GM23248 (cell line): ENCODE results near the gene GNAI1. TPM values are rescaled to one million over a fixed set of nuclear protein-coding genes. Genes with fewer than 3 reads are reported as not detected.

Source experiments
- DNase-seq: peaks from one replicate; pipeline ENCODE4 v3.0.0-alpha.2; 2015
- H2AFZ ChIP-seq: fragments of 200-600 bp; sonication (generic); 2 replicates; pipeline ENCODE4 v1.6.1; 2016; ENCODE audit warnings: antibody characterized with exemption
- H3F3A ChIP-seq: fragments of 200-600 bp; sonication (generic); 2 replicates; pipeline ENCODE4 v1.6.1; 2016; ENCODE audit warnings: mild to moderate bottlenecking, antibody characterized with exemption, mixed run types; ENCODE audit not compliant: insufficient read depth
- H3K27ac ChIP-seq: fragments of 200-600 bp; sonication (generic); 2 replicates; pipeline ENCODE4 v1.5.1; 2016; ENCODE audit warnings: mild to moderate bottlenecking
- H3K27me3 ChIP-seq: fragments of 200-600 bp; sonication (generic); replicated peaks from 2 replicates; pipeline ENCODE4 v1.6.1; 2016; ENCODE audit warnings: mild to moderate bottlenecking; ENCODE audit not compliant: insufficient read depth
- H3K36me3 ChIP-seq: fragments of 200-600 bp; sonication (generic); 2 replicates; pipeline ENCODE4 v1.6.1; 2016; ENCODE audit warnings: low read depth, mild to moderate bottlenecking
- H3K4me1 ChIP-seq: fragments of 200-600 bp; sonication (generic); 2 replicates; pipeline ENCODE4 v1.6.1; 2016; ENCODE audit warnings: mild to moderate bottlenecking; ENCODE audit not compliant: insufficient read depth
- H3K4me2 ChIP-seq: fragments of 200-600 bp; sonication (generic); one replicate; pipeline ENCODE4 v1.6.1; 2016; ENCODE audit warnings: mild to moderate bottlenecking; ENCODE audit not compliant: unreplicated experiment
- H3K4me3 ChIP-seq: fragments of 200-600 bp; sonication (generic); 2 replicates; pipeline ENCODE4 v1.5.1; 2016; ENCODE audit warnings: mild to moderate bottlenecking
- H3K79me2 ChIP-seq: fragments of 200-600 bp; sonication (generic); 2 replicates; pipeline ENCODE4 v1.6.1; 2016; ENCODE audit warnings: mild to moderate bottlenecking; ENCODE audit not compliant: insufficient read depth
- H3K9ac ChIP-seq: fragments of 200-600 bp; sonication (generic); 2 replicates; pipeline ENCODE4 v1.6.1; 2016; ENCODE audit warnings: mild to moderate bottlenecking
- H3K9me2 ChIP-seq: fragments of 200-600 bp; sonication (generic); 2 replicates; pipeline ENCODE4 v1.6.1; 2016; ENCODE audit warnings: mixed run types, mild to moderate bottlenecking, moderate library complexity; ENCODE audit not compliant: insufficient read depth
- H3K9me3 ChIP-seq: fragments of 200-600 bp; sonication (generic); one replicate; pipeline ENCODE4 v1.6.1; 2017; ENCODE audit warnings: low read depth
- H4K20me1 ChIP-seq: fragments of 200-600 bp; sonication (generic); 2 replicates; pipeline ENCODE4 v1.6.0; 2016; ENCODE audit not compliant: insufficient read depth
- EZH2 ChIP-seq: fragments of 200-600 bp; sonication (generic); IDR thresholded peaks from 2 replicates; pipeline ENCODE4 v1.6.1; 2018; ENCODE audit warnings: antibody characterized with exemption, mild to moderate bottlenecking; ENCODE audit not compliant: insufficient read depth, poor library complexity, severe bottlenecking
- EZH2phosphoT487 ChIP-seq: fragments of 200-600 bp; sonication (generic); IDR thresholded peaks from 2 replicates; pipeline ENCODE4 v1.6.1; 2018; ENCODE audit warnings: antibody characterized with exemption, moderate library complexity, mild to moderate bottlenecking, low read depth; ENCODE audit not compliant: insufficient read depth
- WGBS, 2 experiments: methylation state at CpG; one replicate each; pipeline ENCODE4 v1.1.6; 2015 to 2017; ENCODE audit warnings: low lambda C conversion rate in 2 of 2, low coverage in 1 of 2; ENCODE audit errors: missing lambda C conversion rate in 2 of 2; 5-methylcytosine and 5-hydroxymethylcytosine counted together
- in situ Hi-C: fragments of 300-500 bp; cut with MboI; formaldehyde crosslinking; loops from 2 replicates; pipeline ENCODE4 v1.15.0; 2020
- polyA plus RNA-seq: library from polyadenylated mRNA; unstranded; fragments of >200 nt; fragmentation: Nextera tagmentation; extraction: Ambion mirVana; gene quantifications from 2 replicates; pipeline ENCODE4 v1.2.1, GENCODE V29; 2016
- small RNA-seq: library from RNA; depleted of rRNA; stranded (forward); fragments of <200 nt; gene quantifications from one replicate; pipeline ENCODE3, GENCODE V24; 2014; ENCODE audit warnings: low read depth, low replicate concordance
- total RNA-seq: library from RNA; depleted of rRNA; stranded (reverse); fragments of >200 nt; shearing (Covaris generic); gene quantifications from 2 replicates; pipeline ENCODE4 v1.2.3, GENCODE V29; 2014

GNAI1 gene
- total and polyA plus RNA-seq, 2 experiments from 2014 or later: 35.3 to 47.0 TPM

DNA sequence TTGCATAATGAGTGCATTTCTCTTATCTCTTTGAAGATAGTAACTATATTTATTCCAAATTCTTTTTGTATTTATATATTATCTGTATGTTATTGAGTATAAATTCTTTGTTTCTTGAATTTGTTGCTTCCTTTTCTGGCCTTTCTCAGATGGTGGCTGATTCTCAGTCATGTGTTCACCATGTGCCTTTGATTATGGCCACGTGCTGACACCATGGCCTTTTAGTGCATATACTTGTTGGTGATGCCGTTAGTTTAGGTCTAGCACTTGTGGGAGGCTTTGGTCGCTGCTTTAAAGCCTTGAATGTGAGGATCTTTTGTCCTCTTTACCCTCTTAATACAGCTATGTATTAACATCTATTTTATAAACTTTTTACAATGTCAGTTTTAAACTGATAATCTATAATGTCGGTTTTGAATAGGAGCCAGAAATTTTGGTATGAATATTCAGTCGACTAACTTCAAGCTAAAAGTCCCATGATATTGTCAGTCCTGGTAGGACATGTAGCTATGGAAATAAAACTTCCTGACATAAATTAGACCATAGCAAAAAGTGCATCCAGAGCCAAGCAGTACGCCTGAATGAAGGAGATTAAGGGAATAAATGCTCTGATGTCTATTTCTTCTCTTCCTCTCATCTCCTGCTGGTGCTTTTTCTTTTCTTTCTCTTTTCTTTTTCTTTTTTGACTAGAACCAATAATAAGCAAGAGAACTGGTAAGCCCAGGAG lies 130.3 kb downstream of the GNAI1 start:
- in situ Hi-C loops: no loop called here

GRCh38 chr7:80272560-80273239 lies 138.1 kb downstream of the GNAI1 start:
- no peaks in the 10 kb centered on the region for H3K36me3 ChIP-seq
- no peak overlapping the region for H3K27ac ChIP-seq
- H3K9ac ChIP-seq: no peak overlapping the region
- no peaks in the 10 kb centered on the region for H3K79me2 ChIP-seq
- H3F3A ChIP-seq: peaks cover 14% of the 10 kb centered on the region; the same call in 1 of the 2 replicates
- H2AFZ ChIP-seq: no peak overlapping the region
- no peak for DNase-seq
- 76 to 78% methylated on average over 4 of the region's 4 CpGs for WGBS, 2 experiments
- H3K4me1 ChIP-seq: peaks cover 24% of the 10 kb centered on the region
- no peak overlapping the region for H3K4me2 ChIP-seq
- no peaks in the 10 kb centered on the region for H3K9me3 ChIP-seq
- no peak overlapping the region for H3K4me3 ChIP-seq
- TF ChIP-seq EZH2 (no peak), EZH2phosphoT487 (no peak)
- in situ Hi-C loops: no loop called here
- H4K20me1 ChIP-seq: no peaks in the 10 kb centered on the region
- H3K27me3 ChIP-seq: no peaks in the 10 kb centered on the region; the same call in 1 of the 2 replicates
- no peaks in the 10 kb centered on the region for H3K9me2 ChIP-seq

More for the DNA sequence above, 130.3 kb downstream of the GNAI1 start:
- Histone ChIP-seq H3K79me2 (no peaks in the 10 kb centered on the region), H3K27ac (no peak overlapping the region), H3K4me1 (peaks cover 15% of the 10 kb centered on the region), H3K27me3 (no peaks in the 10 kb centered on the region; the same call in 1 of the 2 replicates), H3K4me3 (no peak overlapping the region), H3K9ac (no peak overlapping the region), H3K36me3 (no peaks in the 10 kb centered on the region), H3K9me2 (no peaks in the 10 kb centered on the region), H3F3A (peaks cover 13% of the 10 kb centered on the region; the same call in 1 of the 2 replicates), H2AFZ (no peak overlapping the region), H4K20me1 (no peaks in the 10 kb centered on the region), H3K9me3 (no peaks in the 10 kb centered on the region), H3K4me2 (no peak overlapping the region)
- no peak for DNase-seq
- WGBS, 2 experiments: 56% methylated on average over 6 of the region's 6 CpGs
- TF ChIP-seq EZH2 (no peak), EZH2phosphoT487 (no peak)

GRCh38 chr7:80273327-80273726 lies 138.7 kb downstream of the GNAI1 start:
- no peak overlapping the region for H3K9ac ChIP-seq
- H3K27me3 ChIP-seq: no peaks in the 10 kb centered on the region; the same call in 1 of the 2 replicates
- H3K79me2 ChIP-seq: no peaks in the 10 kb centered on the region
- no peaks in the 10 kb centered on the region for H4K20me1 ChIP-seq
- H3K36me3 ChIP-seq: no peaks in the 10 kb centered on the region
- H2AFZ ChIP-seq: no peak overlapping the region
- no peak overlapping the region for H3K27ac ChIP-seq
- WGBS, 2 experiments: 7 to 8% methylated on average over 3 of the region's 3 CpGs
- peak; percentile 72 for DNase-seq
- TF ChIP-seq EZH2phosphoT487 (peak; percentile 82; the same call in 1 of the 2 replicates), EZH2 (no peak)
- no peaks in the 10 kb centered on the region for H3K9me2 ChIP-seq
- no peak overlapping the region for H3K4me3 ChIP-seq
- in situ Hi-C loops: no loop called here
- H3F3A ChIP-seq: peaks cover 21% of the 10 kb centered on the region
- H3K4me1 ChIP-seq: peaks cover 30% of the 10 kb centered on the region
- H3K9me3 ChIP-seq: no peaks in the 10 kb centered on the region
- H3K4me2 ChIP-seq: no peak overlapping the region

- Histone ChIP-seq H3K4me3 (no peak overlapping the region), H3F3A (peaks cover 25% of the 10 kb centered on the region), H3K9me3 (no peaks in the 10 kb centered on the region), H3K9me2 (no peaks in the 10 kb centered on the region), H3K9ac (no peak overlapping the region), H3K36me3 (no peaks in the 10 kb centered on the region), H3K27ac (no peak overlapping the region), H3K4me2 (no peak overlapping the region), H4K20me1 (no peaks in the 10 kb centered on the region), H3K79me2 (no peaks in the 10 kb centered on the region), H3K4me1 (peaks cover 36% of the 10 kb centered on the region), H3K27me3 (no peaks in the 10 kb centered on the region), H2AFZ (no peak overlapping the region)
- no peak for DNase-seq
- in situ Hi-C loops: no loop called here
- 82 to 94% methylated on average over 1 of the region's 1 CpG for WGBS, 2 experiments
- no peak for TF ChIP-seq EZH2
- TF ChIP-seq EZH2phosphoT487: no peak
Measured at GRCh38 chr7:80275192-80275605, 140.6 kb downstream of the GNAI1 start.

Small RNA genes within 50 kb of the gene (small RNA-seq; reads per million reads assigned to genes)
- gene RN7SL869P: not detected
